Right renal pelvis (tissue), 4 donors: ENCODE results near the gene LGALS7B. TPM values are rescaled to one million over a fixed set of nuclear protein-coding genes. Genes with fewer than 3 reads are reported as not detected.
"Not testable (repeated sequence)": the region's sequence is repeated elsewhere in the genome, so short reads cannot be mapped to it uniquely, and the experiment has no call there.

Experiments used
- DNase-seq, 4 donors: peaks; one replicate each; pipeline ENCODE4 v3.0.0-alpha.2; 2013; ENCODE audit warnings: low read depth in 4 of 4, low spot score in 3 of 4, missing footprints in 1 of 4
- polyA plus RNA-seq, 4 donors: library from polyadenylated mRNA; unstranded; fragments of 120-200 nt; gene quantifications; one replicate each; pipeline ENCODE4 v1.2.1, GENCODE V29; 2013; ENCODE audit not compliant: insufficient read length in 4 of 4

Gene LGALS7B
- polyA plus RNA-seq, 4 donors = 0.80 to 2.6 (median 2.1) TPM; not detected in 1

DNA sequence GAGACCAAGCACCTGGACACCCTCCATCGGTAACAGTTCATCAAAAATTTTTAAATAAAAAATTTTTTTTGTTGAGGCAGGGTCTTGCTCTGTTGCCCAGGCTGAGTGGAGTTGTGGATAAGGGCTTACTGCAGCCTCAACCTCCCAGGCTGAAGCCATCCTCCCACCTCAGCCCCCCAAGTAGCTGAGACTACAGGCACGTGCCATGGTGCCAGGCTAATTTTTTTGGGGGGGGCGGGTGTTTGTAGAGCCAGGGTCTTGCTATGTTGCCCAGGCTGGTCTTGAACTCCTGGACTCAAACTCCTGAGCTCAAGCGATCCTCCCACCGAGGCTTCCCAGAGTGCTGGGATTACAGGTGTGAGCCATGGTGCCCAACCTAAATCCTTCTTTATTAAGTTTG lies 4.7 kb downstream of the LGALS7B start:
- DNase-seq = no peak

DNA sequence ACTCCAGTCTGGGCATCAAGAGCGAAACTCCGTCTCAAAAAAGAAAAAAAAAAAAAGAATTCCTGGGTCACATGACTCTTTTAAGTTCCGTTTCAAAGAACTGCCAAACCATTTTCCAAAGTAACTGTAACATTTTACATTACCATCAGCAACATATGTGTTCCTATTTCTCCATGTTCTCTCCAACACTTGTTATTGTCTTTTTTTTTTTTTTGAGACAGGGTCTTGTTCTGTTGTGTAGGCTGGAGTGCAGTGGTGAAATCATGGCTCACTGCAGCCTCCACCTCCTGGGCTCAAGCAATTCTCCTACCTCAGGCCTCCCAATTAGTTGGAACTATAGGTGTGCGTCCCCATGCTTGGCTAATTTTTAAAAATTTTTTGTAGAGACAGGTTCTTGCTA lies 6.5 kb downstream of the LGALS7B start:
- DNase-seq = no peak

DNA sequence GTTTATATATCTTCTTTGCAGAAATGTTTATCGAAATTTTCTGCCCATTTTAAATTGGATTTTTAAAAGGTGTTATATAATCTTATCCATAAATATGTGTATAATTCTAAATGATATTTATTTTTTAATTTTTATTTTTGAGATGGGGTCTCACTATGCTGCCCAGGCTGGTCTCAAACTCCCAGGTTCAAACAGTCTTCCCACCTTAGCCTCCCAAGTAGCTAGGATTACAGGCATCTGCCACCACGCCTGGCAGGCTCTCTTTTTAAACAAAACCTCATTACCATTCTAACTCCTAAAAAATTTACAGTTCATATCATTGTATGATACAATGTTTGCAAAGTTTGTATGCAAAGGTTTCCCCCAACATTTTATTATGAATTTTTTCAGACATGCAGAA lies 7.2 kb downstream of the LGALS7B start:
- no peak for DNase-seq

DNA sequence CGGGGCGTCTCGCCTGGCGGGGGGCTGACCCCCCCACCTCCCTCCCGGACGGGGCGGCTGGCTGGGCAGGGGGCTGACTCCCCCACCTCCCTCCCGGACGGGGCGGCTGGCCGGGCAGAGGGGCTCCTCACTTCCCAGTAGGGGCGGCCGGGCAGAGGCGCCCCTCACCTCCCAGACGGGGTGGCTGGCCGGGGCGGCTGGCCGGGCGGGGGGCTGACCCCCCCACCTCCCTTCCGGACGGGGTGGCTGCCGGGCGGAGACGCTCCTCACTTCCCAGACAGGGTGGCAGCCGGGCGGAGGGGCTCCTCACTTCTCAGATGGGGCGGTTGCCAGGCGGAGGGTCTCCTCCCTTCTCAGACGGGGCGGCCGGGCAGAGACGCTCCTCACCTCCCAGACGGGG lies 8.8 kb downstream of the LGALS7B start:
- not testable (repeated sequence) for DNase-seq

DNA sequence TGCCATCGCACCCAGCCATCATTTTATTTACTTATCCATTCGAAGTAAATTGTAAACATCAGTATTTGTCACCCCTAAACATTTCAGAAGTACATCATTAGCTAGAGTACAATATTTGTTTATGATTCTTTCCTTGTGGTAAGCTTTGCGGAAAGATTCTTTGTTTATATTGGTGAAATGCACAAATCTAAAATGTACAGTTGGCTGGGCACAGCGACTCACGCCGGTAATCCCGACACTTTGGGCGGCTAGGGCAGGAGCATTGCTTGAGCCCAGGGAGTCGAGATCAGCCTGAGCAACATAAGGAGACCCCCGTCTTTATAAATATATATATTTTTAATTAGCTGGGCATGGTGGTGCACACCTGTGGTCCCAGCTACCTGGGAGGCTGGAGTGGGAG lies 10.1 kb downstream of the LGALS7B start:
- DNase-seq = no peak

DNA sequence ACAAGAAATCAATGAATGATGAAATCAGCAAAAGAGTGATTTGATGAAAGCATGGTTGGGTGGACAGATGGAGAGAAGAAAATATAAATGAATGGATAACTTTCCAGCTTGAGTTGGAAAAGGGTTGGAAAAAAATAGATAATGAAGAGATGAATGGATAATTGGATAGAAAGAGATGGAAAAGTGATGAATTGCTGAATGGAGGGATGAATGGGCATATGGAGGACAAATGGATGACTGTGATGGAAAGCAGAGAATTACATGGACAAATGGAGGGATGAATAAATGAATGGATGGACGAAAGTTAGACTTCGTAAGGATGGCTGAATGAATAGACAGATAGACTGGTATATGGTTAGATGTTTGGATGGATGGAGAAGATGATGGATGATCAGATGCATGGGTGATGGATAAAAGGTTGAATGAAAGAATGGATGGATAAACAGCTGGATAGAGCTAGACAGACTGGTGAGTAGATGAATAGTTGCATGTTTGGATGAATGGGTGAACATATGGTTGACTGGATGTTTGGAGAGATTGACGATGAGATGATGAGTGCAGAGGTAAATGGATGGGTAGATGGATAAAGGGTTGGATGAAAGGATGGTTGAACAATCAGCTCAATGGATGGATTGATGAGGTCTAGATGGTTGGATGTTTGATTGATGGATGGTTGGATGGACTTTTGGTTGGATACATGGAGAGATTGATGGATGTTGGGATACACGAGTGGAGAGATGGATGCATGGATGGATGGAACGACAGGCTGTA lies 11.8 kb downstream of the LGALS7B start:
- no peak for DNase-seq

DNA sequence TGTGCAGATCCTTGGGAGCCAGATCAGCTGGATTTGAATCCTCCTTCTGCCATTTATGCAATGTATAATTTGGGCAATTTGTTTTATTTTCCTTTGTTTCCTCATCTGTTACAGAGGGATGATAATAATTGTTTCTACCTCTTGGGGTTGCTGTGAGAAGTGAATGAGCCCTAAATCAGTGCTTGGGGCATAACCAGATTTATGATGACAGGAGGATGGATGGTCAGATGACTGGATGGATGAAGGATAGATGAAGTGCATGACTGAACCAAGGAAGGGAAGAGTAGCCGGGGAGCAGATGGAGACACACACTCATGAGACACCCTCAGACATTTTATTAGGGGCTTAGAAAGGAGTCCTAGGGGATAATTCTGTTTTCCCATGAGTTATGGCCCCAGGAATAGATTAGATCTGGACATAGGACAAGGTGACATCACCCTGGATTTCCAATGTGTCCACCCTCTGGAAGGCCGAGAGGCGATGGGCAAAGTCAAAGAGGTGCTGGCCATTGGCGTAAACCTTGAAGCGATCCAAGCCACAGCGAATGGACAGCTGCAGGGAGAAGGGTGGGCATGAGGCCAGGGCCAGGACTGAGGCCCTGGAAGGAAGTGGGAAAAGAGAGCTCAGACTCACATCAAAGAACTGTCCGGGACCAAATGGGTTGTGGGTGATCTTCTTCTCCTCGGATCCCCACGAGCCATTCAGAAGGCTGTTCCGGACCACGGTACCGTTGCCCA lies 12.5 kb downstream of the LGALS7B start:
- no peak for DNase-seq

DNA sequence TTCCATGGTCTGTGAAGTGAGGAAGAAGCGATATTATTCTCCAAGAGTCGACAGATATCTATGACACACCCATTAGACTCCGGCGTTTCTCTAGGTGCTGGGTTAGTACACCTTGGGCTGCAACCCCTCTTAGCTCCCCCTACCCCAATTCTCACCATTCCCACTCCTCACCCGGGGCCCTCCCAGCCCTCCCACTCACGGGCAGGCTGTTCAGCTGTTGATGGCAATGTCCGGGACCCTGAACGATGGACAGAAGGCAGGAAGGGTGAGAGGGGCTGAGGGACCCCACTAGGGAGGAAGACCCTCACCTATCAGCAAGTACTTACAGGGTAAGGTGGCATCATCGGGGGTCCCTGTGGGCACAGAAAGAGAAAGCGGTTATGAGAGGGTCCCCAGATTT lies 14.5 kb downstream of the LGALS7B start:
- DNase-seq = no peak

DNA sequence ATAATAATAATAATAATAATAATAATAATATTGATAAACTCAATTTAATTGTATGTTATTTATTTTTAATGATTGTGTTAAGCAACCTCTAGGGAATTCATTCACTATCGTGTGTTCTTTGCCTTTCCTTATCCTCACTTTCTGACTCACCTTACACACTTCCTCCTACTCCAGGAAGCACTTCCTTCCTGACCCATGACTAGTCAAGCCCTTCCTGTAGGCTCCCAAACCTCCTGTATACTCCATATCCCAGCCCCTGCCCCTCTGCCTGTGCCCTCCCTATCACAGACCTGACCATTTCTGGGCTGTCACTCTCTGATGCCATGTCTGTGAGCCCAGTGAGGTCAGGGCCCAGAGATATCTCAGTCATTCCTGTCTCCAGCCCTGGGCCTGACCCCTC lies 16.2 kb downstream of the LGALS7B start:
- no peak for DNase-seq

DNA sequence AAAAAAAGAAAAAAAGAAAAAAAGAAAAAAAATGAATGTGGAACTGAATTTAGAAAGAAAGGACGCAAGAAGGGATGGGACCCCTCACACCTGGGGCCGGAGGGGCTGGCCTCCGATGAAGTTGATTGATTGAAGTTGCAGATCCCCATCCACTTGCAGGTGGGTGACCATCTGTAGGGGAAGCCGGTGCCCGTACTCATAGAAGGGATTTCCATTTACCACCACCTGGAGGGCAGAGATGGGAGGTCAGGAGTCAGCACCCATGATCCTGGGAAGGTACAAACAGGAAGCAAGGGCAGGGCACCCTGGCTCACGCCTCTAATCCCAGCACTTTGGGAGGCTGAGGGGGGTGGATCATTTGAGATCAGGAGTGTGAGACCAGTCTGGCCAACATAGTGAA lies 17.4 kb downstream of the LGALS7B start:
- DNase-seq = no peak

DNA sequence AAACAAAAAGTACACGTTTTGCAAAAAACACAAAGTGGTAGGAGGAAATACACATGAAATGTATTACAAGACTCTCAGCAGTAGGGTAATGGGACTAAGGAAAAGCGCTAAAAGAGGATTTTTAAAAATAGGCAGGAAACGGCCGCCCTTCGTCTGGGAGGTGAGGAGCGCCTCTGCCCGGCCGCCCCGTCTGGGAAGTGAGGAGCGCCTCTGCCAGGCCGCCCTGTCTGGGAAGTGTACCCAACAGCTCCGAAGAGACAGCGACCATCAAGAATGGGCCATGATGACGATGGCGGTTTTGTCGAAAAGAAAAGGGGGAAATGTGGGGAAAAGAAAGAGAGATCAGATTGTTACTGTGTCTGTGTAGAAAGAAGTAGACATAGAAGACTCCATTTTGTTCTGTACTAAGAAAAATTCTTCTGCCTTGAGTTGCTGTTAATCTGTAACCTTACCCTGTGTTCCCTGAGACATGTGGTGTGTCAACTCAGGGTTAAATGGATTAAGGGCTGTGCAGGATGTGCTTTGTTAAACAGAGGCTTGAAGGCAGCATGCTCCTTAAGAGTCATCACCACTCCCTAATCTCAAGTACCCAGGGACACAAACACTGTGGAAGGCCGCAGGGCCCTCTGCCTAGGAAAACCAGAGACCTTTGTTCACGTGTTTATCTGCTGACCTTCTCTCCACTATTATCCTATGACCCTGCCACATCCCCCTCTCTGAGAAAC lies 18.5 kb downstream of the LGALS7B start:
- not testable (repeated sequence) for DNase-seq

DNA sequence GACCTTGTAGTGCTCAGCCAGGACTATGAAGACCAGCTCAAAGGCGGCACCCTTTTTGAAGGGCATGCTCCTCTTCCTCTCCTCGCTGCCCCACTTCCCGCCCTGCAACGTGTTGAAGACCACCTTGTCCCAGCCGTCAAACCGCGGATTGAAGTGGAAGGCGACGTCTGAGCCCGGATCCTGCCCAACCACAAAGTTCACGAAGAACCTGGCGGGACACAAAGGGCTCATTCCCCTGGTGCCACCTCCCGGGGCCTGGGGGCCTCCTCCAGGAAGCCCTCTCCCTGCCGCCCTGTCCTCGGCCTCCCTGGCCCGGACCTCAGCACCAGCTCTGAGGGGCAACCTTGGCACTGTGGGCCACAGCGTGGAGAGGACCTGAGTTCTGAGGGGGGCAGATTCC lies 19.7 kb downstream of the LGALS7B start:
- DNase-seq = no peak

DNA sequence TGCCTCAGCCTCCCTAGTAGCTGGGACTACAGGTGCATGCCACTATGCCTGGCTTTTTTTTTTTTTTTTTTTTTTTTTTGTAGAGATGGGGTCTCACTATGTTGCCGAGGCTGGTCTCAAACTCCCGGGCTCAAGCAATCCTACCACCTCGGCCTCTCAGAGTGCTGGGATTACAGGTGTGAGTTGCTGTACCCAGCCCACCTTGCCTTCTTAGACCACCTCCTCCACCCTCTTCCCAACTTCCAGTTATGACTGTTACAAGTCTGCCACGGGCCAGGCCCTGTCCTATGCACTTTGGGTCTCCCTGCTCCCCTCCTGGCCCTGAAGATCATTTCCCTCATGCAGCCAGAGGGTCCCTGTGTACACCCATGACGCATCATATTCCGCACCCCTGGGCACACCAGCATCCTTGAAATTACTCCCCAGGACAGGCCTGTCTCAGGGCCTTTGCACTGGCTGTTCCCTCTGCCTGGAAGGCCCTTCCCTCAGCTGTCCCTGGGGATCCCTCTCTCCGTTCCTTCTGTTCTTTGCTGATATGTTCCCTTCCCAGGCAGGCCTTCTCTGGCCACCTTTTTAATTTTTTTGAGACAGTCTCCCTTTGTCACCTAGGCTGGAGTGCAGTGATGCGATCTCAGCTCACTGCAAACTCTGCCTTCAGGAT lies 20.7 kb downstream of the LGALS7B start:
- no peak for DNase-seq

DNA sequence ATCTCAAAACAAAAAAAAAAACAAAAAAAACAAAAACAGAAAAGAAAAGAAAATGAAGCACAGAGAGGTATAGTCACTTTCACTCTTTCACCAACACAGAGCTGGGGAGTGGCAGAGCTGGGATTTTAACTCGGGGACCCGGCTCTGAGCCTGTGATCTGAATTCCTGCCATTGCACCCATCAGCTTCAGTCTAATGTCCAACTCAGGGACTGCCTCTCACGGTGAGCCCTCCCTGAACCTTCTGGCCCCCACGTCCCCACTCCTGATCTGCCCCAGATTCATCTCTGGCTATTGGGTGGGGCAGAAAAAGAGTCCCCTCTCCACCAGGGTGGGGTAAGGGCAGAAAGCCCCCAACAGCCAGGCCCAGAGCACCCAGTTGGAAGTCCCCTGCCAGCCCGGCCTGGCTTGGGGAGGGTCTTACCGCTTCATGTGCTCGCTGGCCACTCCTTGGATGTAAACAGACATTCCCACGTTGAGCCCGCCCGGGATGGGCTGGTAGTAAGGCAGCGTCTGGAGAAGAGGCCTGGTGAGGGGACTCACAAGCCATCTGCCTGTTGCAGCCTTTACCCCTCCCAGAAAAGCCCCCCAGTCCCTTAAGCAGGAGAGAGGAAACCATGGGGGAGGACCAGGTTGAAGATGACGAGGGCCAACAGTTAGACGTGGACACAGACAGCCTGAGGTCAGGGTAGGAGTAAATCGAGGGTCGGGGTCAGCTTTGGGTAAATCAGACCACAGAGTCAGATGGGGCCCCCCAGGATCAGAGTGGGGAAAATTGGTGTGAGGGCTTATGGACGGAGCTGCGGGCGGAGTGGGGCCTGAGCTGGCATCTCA lies 23.2 kb downstream of the LGALS7B start:
- no peak for DNase-seq

DNA sequence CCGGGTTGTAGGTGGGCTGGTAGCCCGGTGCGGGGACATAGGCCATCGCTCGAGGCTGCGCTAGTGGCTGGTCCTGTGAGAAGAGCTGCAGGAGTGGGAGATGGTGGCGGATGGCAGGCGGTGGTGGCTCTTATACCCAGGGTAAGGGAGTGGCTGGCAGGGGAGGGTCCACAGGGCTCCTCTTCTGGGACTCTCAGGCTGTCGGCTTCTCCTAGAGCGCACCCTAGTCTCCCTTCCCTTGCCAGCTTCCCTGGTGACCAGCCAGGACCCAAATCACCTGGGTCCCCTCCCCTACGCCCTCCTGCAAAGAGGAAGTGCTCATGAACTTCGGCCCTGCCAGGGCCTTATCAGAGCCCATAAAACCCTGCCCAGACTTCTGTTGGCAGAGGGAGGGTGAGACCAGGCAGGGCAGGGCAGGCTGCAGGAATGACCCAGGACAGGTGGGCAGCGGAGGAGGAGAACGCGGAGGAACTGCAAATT lies 23.9 kb downstream of the LGALS7B start, which contains the start of gene LGALS4:
LGALS4 (minus strand) TSS at position 105 of the 480 bp plus-strand sequence; CDS start at position 46, 59 bp downstream.
- no peak for DNase-seq

DNA sequence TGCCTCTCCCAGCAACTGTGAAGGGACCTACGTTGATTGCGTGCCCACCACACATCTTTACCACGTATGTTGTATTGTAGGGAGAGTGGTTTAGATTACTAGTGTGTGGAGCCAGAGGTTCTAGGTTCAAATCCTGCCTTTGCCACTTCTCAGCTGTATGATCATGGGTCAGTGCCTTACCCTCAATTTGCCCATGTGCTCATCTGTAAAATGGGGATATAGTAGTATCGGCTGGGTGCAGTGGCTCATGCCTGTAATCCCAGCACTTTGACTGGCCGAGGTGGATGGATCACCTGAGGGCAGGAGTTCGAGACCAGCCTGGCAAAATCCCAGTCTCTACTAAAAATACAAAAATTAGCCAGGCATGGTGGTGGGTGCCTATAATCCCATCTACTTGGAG lies 24.3 kb downstream of the LGALS7B start:
- DNase-seq = no peak

DNA sequence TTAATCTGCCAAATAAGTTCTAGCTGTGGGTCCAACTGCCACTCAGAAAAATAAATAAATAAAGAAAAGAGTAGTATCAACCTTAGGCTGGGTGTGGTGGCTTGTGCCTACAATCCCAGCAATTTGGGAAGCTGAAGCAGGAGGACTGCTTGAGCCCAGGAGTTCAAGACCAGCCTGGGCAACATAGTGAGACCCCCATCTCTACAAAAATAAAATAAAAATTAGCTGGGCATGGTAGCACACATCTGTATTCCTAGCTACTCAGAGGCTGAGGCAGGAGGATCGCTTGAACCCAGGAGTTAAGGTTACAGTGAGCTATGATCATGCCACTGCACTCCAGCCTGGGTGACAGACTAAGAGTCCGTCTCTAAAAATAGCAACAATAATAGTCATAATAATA lies 24.9 kb downstream of the LGALS7B start:
- DNase-seq = not testable (repeated sequence)

DNA sequence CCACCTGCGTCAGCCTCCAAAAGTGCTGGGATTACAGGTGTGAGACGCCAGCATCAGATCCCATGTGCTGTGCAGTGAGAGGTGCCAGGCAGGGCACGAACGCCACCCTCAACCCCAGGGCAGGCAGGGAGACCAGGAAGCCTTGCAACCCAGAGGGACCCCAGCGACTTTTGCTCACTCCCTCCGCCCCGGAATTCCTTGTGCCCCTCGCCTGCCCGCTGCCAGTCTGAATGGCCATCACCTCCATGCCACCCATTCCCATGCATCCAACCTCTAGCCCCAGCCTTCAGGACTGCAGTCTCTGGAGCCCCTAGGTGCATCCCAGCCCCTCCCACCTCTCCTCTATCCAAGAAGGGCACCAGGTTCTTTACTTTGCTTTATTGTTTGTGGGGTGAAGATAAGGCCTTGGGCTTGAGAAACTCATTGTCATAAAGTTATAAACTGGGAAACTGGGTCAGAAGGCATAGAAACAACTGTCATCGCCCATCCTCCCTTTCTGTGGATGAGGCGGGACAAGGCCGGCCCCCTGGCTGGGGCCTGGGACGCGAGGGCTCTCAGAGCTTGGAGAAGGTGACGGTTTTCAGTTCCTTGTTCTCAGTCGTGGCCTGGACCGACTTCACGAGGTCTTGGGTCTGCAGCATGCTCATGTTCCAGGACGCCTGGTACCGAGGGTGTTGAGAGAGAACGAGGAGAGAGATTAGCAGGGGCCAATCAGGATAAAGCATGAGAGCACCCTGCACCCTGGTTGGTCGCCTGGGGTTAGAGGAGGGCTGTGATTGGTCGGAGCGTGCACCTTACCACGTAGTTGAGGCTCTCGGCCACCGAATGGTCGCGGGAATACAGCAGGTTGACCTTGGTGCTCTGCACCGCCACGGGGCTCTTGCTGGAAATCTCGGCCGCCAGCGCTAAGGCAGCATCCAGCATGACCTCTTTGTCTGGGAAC lies 26.3 kb downstream of the LGALS7B start:
- DNase-seq = no peak
